ENCODE results near the gene PREB. TPM values are rescaled to one million over a fixed set of nuclear protein-coding genes. Genes with fewer than 3 reads are reported as not detected.

Gene PREB
- total RNA-seq, 1 donor from 2014 or later = 35.5 TPM

GRCh38 chr2:27160191-27160590, 25.8 kb upstream of the PREB start:
- Mint-ChIP-seq H3K4me3 (ENCODE audit: unreplicated experiment) (no peak overlapping the region), H3K4me1 (ENCODE audit: low read depth, unreplicated experiment) (no peaks in the 10 kb centered on the region), H3K9me3 (ENCODE audit: unreplicated experiment) (no peaks in the 10 kb centered on the region), H3K27ac (ENCODE audit: unreplicated experiment) (no peak overlapping the region), H3K27me3 (ENCODE audit: unreplicated experiment) (peaks cover 6% of the 10 kb centered on the region), H3K36me3 (ENCODE audit: unreplicated experiment) (no peaks in the 10 kb centered on the region)
- no peak for DNase-seq
- TF ChIP-seq, protein P1, sequence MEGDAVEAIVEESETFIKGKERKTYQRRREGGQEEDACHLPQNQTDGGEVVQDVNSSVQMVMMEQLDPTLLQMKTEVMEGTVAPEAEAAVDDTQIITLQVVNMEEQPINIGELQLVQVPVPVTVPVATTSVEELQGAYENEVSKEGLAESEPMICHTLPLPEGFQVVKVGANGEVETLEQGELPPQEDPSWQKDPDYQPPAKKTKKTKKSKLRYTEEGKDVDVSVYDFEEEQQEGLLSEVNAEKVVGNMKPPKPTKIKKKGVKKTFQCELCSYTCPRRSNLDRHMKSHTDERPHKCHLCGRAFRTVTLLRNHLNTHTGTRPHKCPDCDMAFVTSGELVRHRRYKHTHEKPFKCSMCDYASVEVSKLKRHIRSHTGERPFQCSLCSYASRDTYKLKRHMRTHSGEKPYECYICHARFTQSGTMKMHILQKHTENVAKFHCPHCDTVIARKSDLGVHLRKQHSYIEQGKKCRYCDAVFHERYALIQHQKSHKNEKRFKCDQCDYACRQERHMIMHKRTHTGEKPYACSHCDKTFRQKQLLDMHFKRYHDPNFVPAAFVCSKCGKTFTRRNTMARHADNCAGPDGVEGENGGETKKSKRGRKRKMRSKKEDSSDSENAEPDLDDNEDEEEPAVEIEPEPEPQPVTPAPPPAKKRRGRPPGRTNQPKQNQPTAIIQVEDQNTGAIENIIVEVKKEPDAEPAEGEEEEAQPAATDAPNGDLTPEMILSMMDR (IDR thresholded peaks at IDR 0.05; ENCODE audit: partially characterized antibody, unreplicated experiment) = no peak

- Mint-ChIP-seq H3K4me1 (ENCODE audit: low read depth, unreplicated experiment) (no peaks in the 10 kb centered on the region), H3K36me3 (ENCODE audit: unreplicated experiment) (no peaks in the 10 kb centered on the region), H3K27me3 (ENCODE audit: unreplicated experiment) (peaks cover 6% of the 10 kb centered on the region), H3K9me3 (ENCODE audit: unreplicated experiment) (peaks cover under 1% of the 10 kb centered on the region), H3K4me3 (ENCODE audit: unreplicated experiment) (no peak overlapping the region), H3K27ac (ENCODE audit: unreplicated experiment) (no peak overlapping the region)
- DNase-seq = no peak
- TF ChIP-seq, protein P1 (IDR thresholded peaks at IDR 0.05; ENCODE audit: partially characterized antibody, unreplicated experiment) = no peak
Observed at GRCh38 chr2:27159271-27159670, 24.8 kb upstream of the PREB start.

GRCh38 chr2:27158468-27158867, 24.0 kb upstream of the PREB start:
- H3K36me3 Mint-ChIP-seq (ENCODE audit: unreplicated experiment) = no peaks in the 10 kb centered on the region

GRCh38 chr2:27155069-27155520, 20.7 kb upstream of the PREB start:
- Mint-ChIP-seq H3K4me3 (ENCODE audit: unreplicated experiment) (no peak overlapping the region), H3K27ac (ENCODE audit: unreplicated experiment) (no peak overlapping the region), H3K9me3 (ENCODE audit: unreplicated experiment) (peaks cover 1% of the 10 kb centered on the region), H3K4me1 (ENCODE audit: low read depth, unreplicated experiment) (no peaks in the 10 kb centered on the region), H3K36me3 (ENCODE audit: unreplicated experiment) (no peaks in the 10 kb centered on the region), H3K27me3 (ENCODE audit: unreplicated experiment) (peaks cover 6% of the 10 kb centered on the region)
- TF ChIP-seq, protein P1 (IDR thresholded peaks at IDR 0.05; ENCODE audit: partially characterized antibody, unreplicated experiment) = no peak
- no peak for DNase-seq

More at GRCh38 chr2:27158468-27158867, 24.0 kb upstream of the PREB start:
- Mint-ChIP-seq H3K27me3 (ENCODE audit: unreplicated experiment) (peaks cover 6% of the 10 kb centered on the region), H3K9me3 (ENCODE audit: unreplicated experiment) (peaks cover 1% of the 10 kb centered on the region), H3K4me1 (ENCODE audit: low read depth, unreplicated experiment) (no peaks in the 10 kb centered on the region), H3K27ac (ENCODE audit: unreplicated experiment) (no peak overlapping the region), H3K4me3 (ENCODE audit: unreplicated experiment) (no peak overlapping the region)
- TF ChIP-seq, protein P1 (IDR thresholded peaks at IDR 0.05; ENCODE audit: partially characterized antibody, unreplicated experiment) = no peak
- DNase-seq = no peak

DNA sequence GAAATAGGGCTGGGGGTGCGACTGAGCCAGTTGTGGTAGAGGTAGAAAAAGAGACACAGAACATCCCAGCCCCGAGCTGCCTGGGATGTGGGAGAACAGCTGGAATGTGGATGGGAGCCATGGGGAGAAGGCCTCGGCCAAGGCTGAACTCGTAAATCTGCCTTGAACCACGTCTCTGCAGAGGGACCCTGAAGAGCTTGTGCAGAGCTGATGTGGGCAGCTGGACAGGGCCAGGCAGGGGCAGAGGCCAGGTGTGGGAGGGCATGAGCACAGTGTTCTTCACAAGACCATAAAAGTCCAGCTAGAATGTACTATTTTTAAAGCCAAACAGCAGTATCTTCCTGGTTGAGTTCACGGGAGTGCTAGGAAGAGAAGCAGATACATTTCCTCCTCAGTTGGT, 20.1 kb upstream of the PREB start:
- DNase-seq = no peak
- H3K4me3 Mint-ChIP-seq (ENCODE audit: unreplicated experiment) = no peak overlapping the region
- TF ChIP-seq, protein P1 (IDR thresholded peaks at IDR 0.05; ENCODE audit: partially characterized antibody, unreplicated experiment) = no peak
- no peak overlapping the region for H3K27ac Mint-ChIP-seq (ENCODE audit: unreplicated experiment)
- no peaks in the 10 kb centered on the region for H3K36me3 Mint-ChIP-seq (ENCODE audit: unreplicated experiment)
- H3K9me3 Mint-ChIP-seq (ENCODE audit: unreplicated experiment) = peaks cover 1% of the 10 kb centered on the region
- H3K27me3 Mint-ChIP-seq (ENCODE audit: unreplicated experiment) = peaks cover 6% of the 10 kb centered on the region
- H3K4me1 Mint-ChIP-seq (ENCODE audit: low read depth, unreplicated experiment) = no peaks in the 10 kb centered on the region
